ENCODE measurements around the gene RSPO4. TPM values are rescaled to one million over a fixed set of nuclear protein-coding genes. Genes with fewer than 3 reads are reported as not detected.

Gene RSPO4
- total and polyA plus RNA-seq, 2 of the 13 experiments (the other 11 are each of a cell fraction or from before 2014, with no cell fraction given) = not detected

DNA sequence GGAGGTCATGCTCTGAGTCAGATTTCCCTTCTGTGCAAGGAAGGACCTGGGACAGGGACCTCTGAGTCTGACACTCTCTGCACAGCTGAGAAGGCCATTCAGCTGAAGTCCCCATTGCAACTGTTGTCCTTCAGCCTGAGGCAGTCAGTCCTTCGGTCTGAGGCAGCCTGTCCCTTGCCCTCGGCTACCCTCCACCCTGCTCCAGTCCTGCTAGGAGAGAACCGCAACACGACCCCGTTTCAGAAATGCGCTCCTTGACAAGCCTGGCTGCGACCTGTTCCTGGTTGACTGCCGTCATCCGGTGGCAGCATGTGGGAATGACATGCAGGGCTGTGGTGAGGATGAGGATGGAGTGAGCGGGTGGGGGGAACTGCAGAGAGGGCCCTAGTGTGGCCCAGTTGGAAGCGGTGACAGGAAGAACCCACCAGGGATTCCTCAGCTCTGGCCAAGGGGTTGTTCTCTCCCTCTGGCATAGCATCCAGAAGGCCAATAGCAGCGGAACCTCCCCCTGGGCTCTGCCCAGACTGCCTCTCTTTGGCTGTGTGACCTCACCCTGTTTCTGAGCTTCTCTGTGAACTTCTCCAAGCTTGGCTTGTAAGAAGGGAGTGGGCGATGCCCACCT is 45.7 kb downstream of the RSPO4 start:
- H3K79me2 ChIP-seq (ENCODE audit: insufficient read depth, low read length) = no peaks in the 10 kb centered on the region
- DNase-seq (ENCODE audit: low spot score) (peak; percentile 74), ATAC-seq (peak; percentile 87), FAIRE-seq (peak; percentile 98)
- no peak overlapping the region for H3K27ac ChIP-seq (ENCODE audit: extremely low read length, insufficient read depth, low read length)
- ChIA-PET CTCF (ENCODE audit: low intra/inter-chr PET ratio, low total read pairs) (interaction anchor here (1.4 to 6.5 kb wide), 2 partner anchors 140 to 195 kb away, joined by 6 to 185 read pairs; no protein-coding TSS in a partner anchor), POLR2A (interaction anchor here (1.0 kb wide), 1 partner anchor 124 kb away, joined by 3 read pairs; no protein-coding TSS in a partner anchor)
- no peak overlapping the region for H3K4me2 ChIP-seq (ENCODE audit: low read depth, low read length)
- H3K4me3 ChIP-seq (replicated peaks in 1 of 3; ENCODE audit: insufficient read depth in 1 of 3, low read depth in 2 of 3, low read length in 3 of 3) = no peak overlapping the region
- intact Hi-C loops (cut with micrococcal nuclease; ENCODE audit: unreplicated experiment) (loop anchor here (1.0 kb wide), 1 partner anchor 140 kb away; no protein-coding TSS in a partner anchor), in situ Hi-C loops (cut with HindIII; ENCODE audit: extremely low pct_ligation_motif_present, low pct_unique_long_range_greater_than_20kb) (loop anchor here (5.0 to 10.0 kb wide), 2 partner anchors 139 to 228 kb away; partner anchors contain the start of gene TMEM74B)
- no peaks in the 10 kb centered on the region for H4K20me1 ChIP-seq (ENCODE audit: insufficient read depth, low read length)
- no TSS peak for BruUV-seq (replicated peaks)
- H3K36me3 ChIP-seq (replicated peaks in 1 of 2; ENCODE audit: control insufficient read depth in 1 of 2, insufficient read depth in 2 of 2, low read length in 2 of 2) = no peaks in the 10 kb centered on the region
- H3K4me1 ChIP-seq (ENCODE audit: insufficient read depth, low read length) = no peaks in the 10 kb centered on the region
- WGBS (ENCODE audit: low lambda C conversion rate) = 10% methylated on average over 13 of the region's 13 CpGs
- peaks cover 12 to 39% of the 10 kb centered on the region in 2 experiments for H3K27me3 ChIP-seq (ENCODE audit: control insufficient read depth in 1 of 2, insufficient read depth in 2 of 2, low read length in 2 of 2)
- H2AFZ ChIP-seq (ENCODE audit: low read length) = no peak overlapping the region
- no peak overlapping the region for H3K9ac ChIP-seq (ENCODE audit: insufficient read depth, low read depth, low read length)
- H3K9me3 ChIP-seq (ENCODE audit: low read length) = no peaks in the 10 kb centered on the region
- TF ChIP-seq, protein P1, sequence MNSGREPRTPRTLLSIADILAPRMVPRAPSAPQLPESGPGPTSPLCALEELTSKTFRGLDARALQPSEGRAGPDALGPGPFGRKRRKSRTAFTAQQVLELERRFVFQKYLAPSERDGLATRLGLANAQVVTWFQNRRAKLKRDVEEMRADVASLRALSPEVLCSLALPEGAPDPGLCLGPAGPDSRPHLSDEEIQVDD (CRISPR knock-in tag; IDR thresholded peaks at IDR 0.05; ENCODE audit: borderline replicate concordance) = 0 out of 2 replicates have a peak, but pooled peaks have one; percentile 81
- TF ChIP-seq GTF3A (CRISPR knock-in tag; conservative IDR thresholded peaks at IDR 0.05) (peak; percentile 65; the same call in 1 of the 2 replicates), DBP (CRISPR knock-in tag; IDR thresholded peaks at IDR 0.05; ENCODE audit: not compliant biosample characterization) (no peak), NFE2L1 (CRISPR knock-in tag; IDR thresholded peaks at IDR 0.05; ENCODE audit: borderline replicate concordance) (no peak), ZNF547 (CRISPR knock-in tag; IDR thresholded peaks at IDR 0.05) (peak; percentile 52; the same call in 1 of the 2 replicates), HMGXB4 (CRISPR knock-in tag; IDR thresholded peaks at IDR 0.05; ENCODE audit: borderline replicate concordance in 1 of 2, low read depth in 1 of 2) (peak; percentile 64 to 79), DR1 (CRISPR knock-in tag; IDR thresholded peaks at IDR 0.05) (no peak), TFDP2 (CRISPR knock-in tag; IDR thresholded peaks at IDR 0.05) (0 out of 2 replicates have a peak, but pooled peaks have one; percentile 23), CBX5 (CRISPR knock-in tag; IDR thresholded peaks at IDR 0.05; ENCODE audit: borderline replicate concordance) (no peak), RARA (CRISPR knock-in tag; IDR thresholded peaks at IDR 0.05) (no peak), ZNF513 (CRISPR knock-in tag; conservative IDR thresholded peaks at IDR 0.05) (no peak)
- TF ChIP-seq, protein P2, sequence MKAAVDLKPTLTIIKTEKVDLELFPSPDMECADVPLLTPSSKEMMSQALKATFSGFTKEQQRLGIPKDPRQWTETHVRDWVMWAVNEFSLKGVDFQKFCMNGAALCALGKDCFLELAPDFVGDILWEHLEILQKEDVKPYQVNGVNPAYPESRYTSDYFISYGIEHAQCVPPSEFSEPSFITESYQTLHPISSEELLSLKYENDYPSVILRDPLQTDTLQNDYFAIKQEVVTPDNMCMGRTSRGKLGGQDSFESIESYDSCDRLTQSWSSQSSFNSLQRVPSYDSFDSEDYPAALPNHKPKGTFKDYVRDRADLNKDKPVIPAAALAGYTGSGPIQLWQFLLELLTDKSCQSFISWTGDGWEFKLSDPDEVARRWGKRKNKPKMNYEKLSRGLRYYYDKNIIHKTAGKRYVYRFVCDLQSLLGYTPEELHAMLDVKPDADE (CRISPR knock-in tag; IDR thresholded peaks at IDR 0.05) = no peak
- TF ChIP-seq, protein P3, sequence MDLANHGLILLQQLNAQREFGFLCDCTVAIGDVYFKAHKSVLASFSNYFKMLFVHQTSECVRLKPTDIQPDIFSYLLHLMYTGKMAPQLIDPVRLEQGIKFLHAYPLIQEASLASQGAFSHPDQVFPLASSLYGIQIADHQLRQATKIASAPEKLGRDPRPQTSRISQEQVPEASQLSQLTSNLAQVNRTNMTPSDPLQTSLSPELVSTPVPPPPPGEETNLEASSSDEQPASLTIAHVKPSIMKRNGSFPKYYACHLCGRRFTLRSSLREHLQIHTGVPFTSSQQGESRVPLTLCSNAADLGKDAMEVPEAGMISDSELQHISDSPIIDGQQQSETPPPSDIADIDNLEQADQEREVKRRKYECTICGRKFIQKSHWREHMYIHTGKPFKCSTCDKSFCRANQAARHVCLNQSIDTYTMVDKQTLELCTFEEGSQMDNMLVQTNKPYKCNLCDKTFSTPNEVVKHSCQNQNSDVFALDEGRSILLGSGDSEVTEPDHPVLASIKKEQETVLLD (CRISPR knock-in tag; IDR thresholded peaks at IDR 0.05; ENCODE audit: low read depth) = 0 out of 2 replicates have a peak, but pooled peaks have one; percentile 48
